ENCODE measurements around the gene BIN1. TPM values are rescaled to one million over a fixed set of nuclear protein-coding genes. Genes with fewer than 3 reads are reported as not detected.

The BIN1 gene
- total RNA-seq, 1 experiment from 2014 or later = 58.6 TPM

GRCh38 chr2:127129937-127130336 lies 23.0 kb upstream of the BIN1 start:
- Histone ChIP-seq H3K4me3 (ENCODE audit: low read depth in 2 of 2, low read length in 2 of 2) (no peak overlapping the region), H3K27me3 (ENCODE audit: control insufficient read depth, insufficient read depth, low read length) (no peaks in the 10 kb centered on the region), H3K36me3 (ENCODE audit: control insufficient read depth, insufficient read depth, low read length) (no peaks in the 10 kb centered on the region; the same call in 1 of the 2 replicates), H3K4me1 (ENCODE audit: control insufficient read depth, insufficient read depth, low read length) (no peaks in the 10 kb centered on the region), H3K27ac (ENCODE audit: low read length) (no peak overlapping the region), H3K9me3 (ENCODE audit: control insufficient read depth, insufficient read depth, low read depth, low read length) (no peaks in the 10 kb centered on the region)
- CTCF ChIA-PET = no interaction called here
- TF ChIP-seq SIN3A (IDR thresholded peaks at IDR 0.05; ENCODE audit: borderline replicate concordance, insufficient read depth, low read depth, low read length) (no peak), POLR2AphosphoS5 (IDR thresholded peaks at IDR 0.05; ENCODE audit: low read depth, low read length) (no peak), CTCF (IDR thresholded peaks at IDR 0.05) (no peak), TCF7L2 (IDR thresholded peaks at IDR 0.05; ENCODE audit: low read depth, low read length) (no peak), REST (IDR thresholded peaks at IDR 0.05; ENCODE audit: insufficient read depth in 1 of 2, low read depth in 2 of 2, low read length in 1 of 2) (no peak)
- no TSS peak for BruUV-seq (replicated peaks)
- in situ Hi-C loops (cut with HindIII; ENCODE audit: low pct_unique_long_range_greater_than_20kb, low sequenced_read_pairs) = no loop called here
- DNase-seq (ENCODE audit: low read depth, low spot score) = no peak
- intact Hi-C loops (cut with micrococcal nuclease; ENCODE audit: unreplicated experiment) = no loop called here
- POLR2A ChIA-PET = no interaction called here
- ATAC-seq = no peak

GRCh38 chr2:127128445-127128904 lies 21.5 kb upstream of the BIN1 start:
- intact Hi-C loops (cut with micrococcal nuclease; ENCODE audit: unreplicated experiment) = no loop called here
- CTCF ChIA-PET = no interaction called here
- TF ChIP-seq POLR2AphosphoS5 (IDR thresholded peaks at IDR 0.05; ENCODE audit: low read depth, low read length) (no peak), TCF7L2 (IDR thresholded peaks at IDR 0.05; ENCODE audit: low read depth, low read length) (no peak), SIN3A (IDR thresholded peaks at IDR 0.05; ENCODE audit: borderline replicate concordance, insufficient read depth, low read depth, low read length) (no peak), REST (IDR thresholded peaks at IDR 0.05; ENCODE audit: insufficient read depth in 1 of 2, low read depth in 2 of 2, low read length in 1 of 2) (no peak), CTCF (IDR thresholded peaks at IDR 0.05) (no peak)
- ATAC-seq (no peak), DNase-seq (ENCODE audit: low read depth, low spot score) (no peak)
- Histone ChIP-seq H3K4me1 (ENCODE audit: control insufficient read depth, insufficient read depth, low read length) (no peaks in the 10 kb centered on the region), H3K36me3 (ENCODE audit: control insufficient read depth, insufficient read depth, low read length) (no peaks in the 10 kb centered on the region; the same call in 1 of the 2 replicates), H3K27ac (ENCODE audit: low read length) (no peak overlapping the region), H3K27me3 (ENCODE audit: control insufficient read depth, insufficient read depth, low read length) (no peaks in the 10 kb centered on the region), H3K4me3 (ENCODE audit: low read depth in 2 of 2, low read length in 2 of 2) (no peak overlapping the region), H3K9me3 (ENCODE audit: control insufficient read depth, insufficient read depth, low read depth, low read length) (no peaks in the 10 kb centered on the region)
- BruUV-seq (replicated peaks) = no TSS peak
- POLR2A ChIA-PET = no interaction called here
- in situ Hi-C loops (cut with HindIII; ENCODE audit: low pct_unique_long_range_greater_than_20kb, low sequenced_read_pairs) = no loop called here

All from Panc1 (cell line).